Vagina (tissue), 2 donors: ENCODE measurements around the gene NR3C2.

ENCODE experiments used
- CTCF ChIP-seq, 3 experiments: fragments of 450-650 bp in 2 of 3; fragments of 200-600 bp in 1 of 3; sonication (generic) in 1 of 3; IDR thresholded peaks; one replicate each; pipeline ENCODE4 v1.5.1; 2017 to 2019; ENCODE audit warnings: antibody characterized with exemption in 3 of 3, mild to moderate bottlenecking in 2 of 3, moderate library complexity in 2 of 3
- POLR2AphosphoS5 ChIP-seq, 2 donors: sonication (generic); formaldehyde crosslinking; IDR thresholded peaks; one replicate each; pipeline ENCODE4 v1.9.0; 2017; ENCODE audit warnings: antibody characterized with exemption in 2 of 2, mild to moderate bottlenecking in 2 of 2, low read depth in 1 of 2; ENCODE audit not compliant: insufficient read depth in 1 of 2

- no peak for TF ChIP-seq CTCF (IDR thresholded peaks at IDR 0.05)
- no peak for TF ChIP-seq POLR2AphosphoS5 (IDR thresholded peaks at IDR 0.05; ENCODE audit: insufficient read depth in 1 of 2, low read depth in 1 of 2)
These were observed 360.9 kb downstream of the NR3C2 start for GRCh38 chr4:148081267-148081666.
